Endothelial cell of umbilical vein (primary cell): ENCODE data around the gene BASP1. TPM values are rescaled to one million over a fixed set of nuclear protein-coding genes. Genes with fewer than 3 reads are reported as not detected.

Experiments used
- BruUV-seq: library from RNA; stranded (reverse); fragments of 400-500 nt; replicated peaks from 2 replicates; lab custom pipeline; 2021; lab: Mats Ljungman, UMichigan
- CTCF ChIA-PET: fragments of 300-600, 350-600 bp; sonication (Branson Sonifier 250); formaldehyde crosslinking; loops from one replicate; lab custom pipeline; 2021; ENCODE audit warnings: antibody characterized with exemption, inconsistent platforms; lab: Charles Lee
- POLR2A ChIA-PET: fragments of 300-600, 350-600 bp; sonication (Branson Sonifier 250); formaldehyde crosslinking; loops from one replicate; lab custom pipeline; 2021; ENCODE audit warnings: antibody characterized with exemption, inconsistent platforms; lab: Charles Lee
- DNase-seq: peaks from one replicate; pipeline ENCODE4 v3.0.0-alpha.2; 2011; ENCODE audit warnings: low read depth, low spot score
- FAIRE-seq: peaks from 2 replicates; lab custom pipeline; 2011; peaks lifted over from hg19 to GRCh38; lab: Jason Lieb, UNC
- H2AFZ ChIP-seq: 2 replicates; pipeline ENCODE4 v1.6.0; 2012; ENCODE audit warnings: low read depth, low read length, control low read depth, inconsistent platforms
- H3K27ac ChIP-seq: 2 replicates; pipeline ENCODE4 v1.5.1; 2011; ENCODE audit warnings: low read depth, mild to moderate bottlenecking, control low read depth, low read length, moderate library complexity; ENCODE audit not compliant: insufficient read depth
- H3K27me3 ChIP-seq, 2 experiments: 2 replicates each; pipeline versions ENCODE4 v1.6.0 to v1.6.1; 2011; ENCODE audit warnings: low read length in 2 of 2, mixed read lengths in 1 of 2; ENCODE audit not compliant: control insufficient read depth in 2 of 2, insufficient read depth in 2 of 2
- H3K36me3 ChIP-seq, 2 experiments: 2 replicates in 1 of 2; 3 replicates in 1 of 2; pipeline ENCODE4 v1.5.1; 2011; ENCODE audit warnings: low read length in 2 of 2, mild to moderate bottlenecking in 1 of 2, moderate library complexity in 1 of 2; ENCODE audit not compliant: control insufficient read depth in 2 of 2, insufficient read depth in 2 of 2; ENCODE audit errors: extremely low read depth in 1 of 2
- H3K4me1 ChIP-seq: 3 replicates; pipeline ENCODE4 v1.5.1; 2011; ENCODE audit warnings: mild to moderate bottlenecking, low read length; ENCODE audit not compliant: control insufficient read depth, insufficient read depth; ENCODE audit errors: extremely low read depth
- H3K4me2 ChIP-seq: 2 replicates; pipeline ENCODE4 v1.6.1; 2011; ENCODE audit warnings: low read length, control low read depth, mixed read lengths; ENCODE audit not compliant: insufficient read depth
- H3K4me3 ChIP-seq, 3 experiments: fragments of 200-600 bp in 1 of 3; sonication (generic), shearing (Covaris generic) in 1 of 3; replicated peaks in 1 of 3; 2 replicates each; pipeline ENCODE4 v1.5.1; 2011 to 2016; ENCODE audit warnings: control low read depth in 3 of 3, low read length in 3 of 3, mild to moderate bottlenecking in 2 of 3, inconsistent platforms in 1 of 3, low read depth in 1 of 3, moderate library complexity in 1 of 3; ENCODE audit not compliant: insufficient read depth in 1 of 3
- H3K79me2 ChIP-seq: 2 replicates; pipeline ENCODE4 v1.6.0; 2012; ENCODE audit warnings: low read length, inconsistent platforms; ENCODE audit not compliant: control insufficient read depth, insufficient read depth
- H3K9ac ChIP-seq: replicated peaks from 2 replicates; pipeline ENCODE3; 2011; ENCODE audit warnings: low read length, control low read depth; ENCODE audit not compliant: insufficient read depth; ENCODE audit errors: extremely low read depth
- H3K9me1 ChIP-seq: replicated peaks from 3 replicates; pipeline ENCODE4 v1.6.0; 2011; ENCODE audit warnings: mild to moderate bottlenecking, low read length; ENCODE audit not compliant: control insufficient read depth, insufficient read depth; ENCODE audit errors: extremely low read depth
- H3K9me3 ChIP-seq: replicated peaks from 2 replicates; pipeline ENCODE4 v1.5.1; 2012; ENCODE audit warnings: low read length, inconsistent platforms; ENCODE audit not compliant: control insufficient read depth, insufficient read depth
- H4K20me1 ChIP-seq: replicated peaks from 2 replicates; pipeline ENCODE3; 2011; ENCODE audit warnings: mild to moderate bottlenecking, low read length; ENCODE audit not compliant: control insufficient read depth, insufficient read depth; ENCODE audit errors: extremely low read depth
- CTCF ChIP-seq, 2 donors: IDR thresholded peaks; 1 replicate in 1 of 2; 2 replicates in 1 of 2; pipeline ENCODE4 v1.5.1; 2011; ENCODE audit warnings: low read length in 2 of 2, mild to moderate bottlenecking in 2 of 2, moderate library complexity in 2 of 2, control low read depth in 1 of 2, inconsistent platforms in 1 of 2, low read depth in 1 of 2; ENCODE audit not compliant: insufficient read depth in 1 of 2; ENCODE audit errors: extremely low read depth in 1 of 2
- EZH2 ChIP-seq: IDR thresholded peaks from 2 replicates; pipeline ENCODE4 v1.6.1; 2012; ENCODE audit warnings: borderline replicate concordance, low read depth, mild to moderate bottlenecking, moderate library complexity, low read length, inconsistent platforms; ENCODE audit not compliant: severe bottlenecking
- FOS ChIP-seq: IDR thresholded peaks from 2 replicates; pipeline ENCODE4 v1.6.1; 2011; ENCODE audit warnings: mild to moderate bottlenecking, low read length, moderate library complexity, borderline replicate concordance; ENCODE audit not compliant: insufficient read depth
- GATA2 ChIP-seq: IDR thresholded peaks from 2 replicates; pipeline ENCODE4 v1.7.0; 2011; ENCODE audit warnings: low read depth, mild to moderate bottlenecking, moderate library complexity, mixed read lengths, low read length; ENCODE audit not compliant: insufficient read length, insufficient read depth
- JUN ChIP-seq: IDR thresholded peaks from 2 replicates; pipeline ENCODE4 v1.6.1; 2011; ENCODE audit warnings: borderline replicate concordance, low read depth; ENCODE audit not compliant: insufficient read length, insufficient read depth
- MAX ChIP-seq: IDR thresholded peaks from 2 replicates; pipeline ENCODE4 v1.6.1; 2011; ENCODE audit not compliant: insufficient read depth, insufficient read length
- MYC ChIP-seq: IDR thresholded peaks from one replicate; pipeline ENCODE4 v1.6.1; 2011; ENCODE audit warnings: mild to moderate bottlenecking, low read depth, low read length
- POLR2A ChIP-seq: IDR thresholded peaks from 2 replicates; pipeline ENCODE4 v1.6.1; 2012; ENCODE audit warnings: low read depth, mild to moderate bottlenecking, control low read depth, low read length
- POLR2AphosphoS5 ChIP-seq: IDR thresholded peaks from 2 replicates; pipeline ENCODE4 v1.6.1; 2012; ENCODE audit warnings: low read depth, mild to moderate bottlenecking, control low read depth, low read length, moderate library complexity; ENCODE audit not compliant: insufficient read depth
- dilution Hi-C: fragments of 300-500 bp; cut with MboI; formaldehyde crosslinking; loops from one replicate; pipeline ENCODE4 v1.15.0; 2019; ENCODE audit warnings: low sequenced_read_pairs; ENCODE audit not compliant: extremely low pct_ligation_motif_present
- intact Hi-C: fragments of 100-400 bp; cut with micrococcal nuclease; formaldehyde crosslinking; loops from one replicate; pipeline ENCODE4 v1.10.0; 2022
- polyA plus RNA-seq, 4 experiments: library from polyadenylated mRNA; depleted of rRNA in 3 of 4; stranded (reverse) in 3 of 4; unstranded in 1 of 4; fragments of >200 nt; gene quantifications; 2 replicates each; pipeline versions ENCODE4 v1.2.1 to v1.2.3, GENCODE V29; 2011 to 2012; ENCODE audit warnings: missing spikeins in 1 of 4
- total RNA-seq: library from RNA; stranded (reverse); gene quantifications from 2 replicates; pipeline ENCODE4 v1.2.3, GENCODE V29; 2021

Gene BASP1
- total and polyA plus RNA-seq, 2 donors (not counting 3 experiments of a cell fraction or from before 2014, with no cell fraction given): 69.4 to 79.3 TPM

GRCh38 chr5:17304282-17304681, 86.9 kb downstream of the BASP1 start:
- no peak overlapping the region for H2AFZ ChIP-seq
- intact Hi-C loops: no loop called here
- POLR2A ChIA-PET: no interaction called here

More at GRCh38 chr5:17304282-17304681, 86.9 kb downstream of the BASP1 start:
- no peaks in the 10 kb centered on the region for H3K36me3 ChIP-seq
- no peak overlapping the region for H3K4me2 ChIP-seq
- no peak overlapping the region for H3K4me3 ChIP-seq
- H3K9ac ChIP-seq: no peak overlapping the region
- no TSS peak for BruUV-seq
- TF ChIP-seq MAX (no peak), FOS (no peak), POLR2A (no peak), EZH2 (no peak), MYC (no peak), CTCF (IDR thresholded peaks at IDR 0.05; ENCODE audit: extremely low read depth in 1 of 2, insufficient read depth in 1 of 2, low read depth in 1 of 2, low read length in 2 of 2) (no peak), GATA2 (no peak), JUN (no peak), POLR2AphosphoS5 (no peak)
- CTCF ChIA-PET: no interaction called here
- FAIRE-seq: no peak
- dilution Hi-C loops: no loop called here
- no peaks in the 10 kb centered on the region for H3K79me2 ChIP-seq
- no peaks in the 10 kb centered on the region for H3K9me1 ChIP-seq
- H4K20me1 ChIP-seq: no peaks in the 10 kb centered on the region
- no peaks in the 10 kb centered on the region for H3K27me3 ChIP-seq
- H3K9me3 ChIP-seq: no peaks in the 10 kb centered on the region
- no peak for DNase-seq
- H3K4me1 ChIP-seq: peaks cover 2% of the 10 kb centered on the region
- no peak overlapping the region for H3K27ac ChIP-seq
